ENCODE data around the gene AREG.

AREG gene

DNA sequence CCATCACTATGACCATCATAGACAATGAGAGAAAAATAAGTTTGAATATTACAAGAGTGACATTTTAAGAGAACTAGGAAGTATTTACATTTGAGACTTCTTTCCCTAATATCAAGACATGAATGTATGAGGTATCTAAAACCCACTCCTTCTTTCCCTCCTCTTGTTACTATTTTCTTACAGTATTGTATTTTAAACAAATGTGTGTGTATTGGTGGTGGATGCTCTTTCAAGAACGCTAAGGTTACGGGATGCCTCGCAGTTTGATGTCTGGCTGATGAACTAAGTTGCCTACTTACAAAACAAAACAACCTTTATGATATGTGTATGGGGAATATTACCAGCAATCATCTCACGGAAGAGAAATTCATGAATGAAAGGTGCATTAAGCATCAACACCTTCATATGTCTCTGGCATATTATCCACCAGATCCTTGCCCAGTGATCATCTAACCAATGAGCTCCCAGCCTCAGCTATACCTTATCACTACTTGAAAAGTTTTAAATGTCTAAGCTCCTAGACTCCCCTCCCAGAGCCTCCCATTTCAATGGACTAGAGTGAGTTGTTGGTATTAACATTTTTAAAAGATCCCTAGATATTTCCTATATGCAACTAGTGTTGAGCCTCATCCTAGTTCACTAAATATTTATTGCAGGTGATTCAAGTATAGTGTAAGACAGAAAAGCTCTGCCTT is 10.6 kb downstream of the AREG start:
- TF ChIP-seq, protein P1, sequence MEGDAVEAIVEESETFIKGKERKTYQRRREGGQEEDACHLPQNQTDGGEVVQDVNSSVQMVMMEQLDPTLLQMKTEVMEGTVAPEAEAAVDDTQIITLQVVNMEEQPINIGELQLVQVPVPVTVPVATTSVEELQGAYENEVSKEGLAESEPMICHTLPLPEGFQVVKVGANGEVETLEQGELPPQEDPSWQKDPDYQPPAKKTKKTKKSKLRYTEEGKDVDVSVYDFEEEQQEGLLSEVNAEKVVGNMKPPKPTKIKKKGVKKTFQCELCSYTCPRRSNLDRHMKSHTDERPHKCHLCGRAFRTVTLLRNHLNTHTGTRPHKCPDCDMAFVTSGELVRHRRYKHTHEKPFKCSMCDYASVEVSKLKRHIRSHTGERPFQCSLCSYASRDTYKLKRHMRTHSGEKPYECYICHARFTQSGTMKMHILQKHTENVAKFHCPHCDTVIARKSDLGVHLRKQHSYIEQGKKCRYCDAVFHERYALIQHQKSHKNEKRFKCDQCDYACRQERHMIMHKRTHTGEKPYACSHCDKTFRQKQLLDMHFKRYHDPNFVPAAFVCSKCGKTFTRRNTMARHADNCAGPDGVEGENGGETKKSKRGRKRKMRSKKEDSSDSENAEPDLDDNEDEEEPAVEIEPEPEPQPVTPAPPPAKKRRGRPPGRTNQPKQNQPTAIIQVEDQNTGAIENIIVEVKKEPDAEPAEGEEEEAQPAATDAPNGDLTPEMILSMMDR (IDR thresholded peaks at IDR 0.05; ENCODE audit: control extremely low read depth, extremely low read depth, low read depth, missing control alignments) = no peak
- DNase-seq (ENCODE audit: extremely low spot score) = no peak
- POLR2A ChIA-PET = no interaction called here
- CTCF ChIA-PET = interaction anchor here (1.1 to 1.7 kb wide), 2 partner anchors 36 to 52 kb away, joined by 3 read pairs; no protein-coding TSS in a partner anchor

DNA sequence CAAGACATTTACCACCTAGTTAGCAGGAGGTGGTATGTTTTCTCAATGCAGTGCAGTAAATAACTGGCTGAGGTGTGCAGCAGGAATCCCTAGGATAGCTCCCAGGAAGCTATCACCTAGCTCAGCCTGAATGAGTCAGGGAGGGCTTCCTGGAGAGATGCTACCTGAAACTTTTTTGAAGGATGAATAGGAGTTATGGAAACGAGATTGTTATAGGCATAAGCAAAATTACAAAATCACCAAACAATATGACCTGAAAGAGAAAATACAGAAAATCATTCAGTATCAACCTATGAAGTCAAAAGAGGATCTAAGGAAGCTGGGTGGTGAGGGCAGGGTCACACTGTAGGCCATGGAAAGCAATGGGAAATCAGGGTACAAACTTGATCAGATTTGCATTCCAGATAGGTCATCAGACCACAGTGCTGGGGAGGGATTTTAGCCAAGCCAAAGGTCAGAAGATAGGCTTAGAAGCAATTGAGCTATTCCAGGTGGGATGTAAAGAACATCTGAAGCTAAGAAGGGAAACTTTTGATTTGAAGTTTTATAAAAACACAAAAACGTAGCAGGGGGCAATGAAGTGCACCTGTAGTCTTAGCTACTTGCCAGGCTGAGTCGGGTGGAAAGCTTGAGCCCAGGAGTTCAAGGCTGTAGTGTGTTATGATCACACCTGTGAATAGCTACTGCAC is 11.3 kb downstream of the AREG start:
- TF ChIP-seq, protein P1 (IDR thresholded peaks at IDR 0.05; ENCODE audit: control extremely low read depth, extremely low read depth, low read depth, missing control alignments) = no peak
- POLR2A ChIA-PET = no interaction called here
- CTCF ChIA-PET = interaction anchor here (0.6 to 1.9 kb wide), 5 partner anchors 9 to 51 kb away, joined by 3 to 7 read pairs (median 3); no protein-coding TSS in a partner anchor

DNA sequence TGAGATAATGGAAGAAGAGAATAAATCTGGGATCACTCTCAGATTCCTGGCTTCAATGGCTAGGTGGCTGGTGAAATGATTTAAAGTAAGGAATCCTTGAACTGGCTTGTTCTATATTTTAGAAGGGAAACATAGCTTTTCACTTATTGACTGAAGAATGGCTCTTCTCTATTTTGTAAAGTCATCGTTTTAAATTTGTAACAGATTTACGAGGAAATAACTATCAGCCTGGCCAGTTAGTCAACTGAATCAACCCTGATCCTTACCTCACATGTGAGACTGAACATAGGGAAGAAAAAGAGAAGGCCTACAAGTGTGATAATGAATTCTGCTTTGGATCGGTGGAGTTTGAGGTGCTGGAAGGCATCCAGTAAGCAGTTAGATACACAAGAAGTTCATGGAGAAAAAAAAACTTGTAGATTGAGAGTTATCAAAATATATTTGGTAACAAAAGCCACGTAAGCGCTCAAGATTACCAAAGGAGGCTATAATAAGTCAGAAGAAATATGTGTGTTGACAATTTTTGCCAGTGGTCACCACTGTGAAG is 12.0 kb downstream of the AREG start:
- ChIA-PET POLR2A (no interaction called here), CTCF (interaction anchor here (0.6 to 1.9 kb wide), 5 partner anchors 8 to 50 kb away, joined by 3 to 7 read pairs (median 3); no protein-coding TSS in a partner anchor)
- DNase-seq (ENCODE audit: extremely low spot score) = no peak
- TF ChIP-seq, protein P1 (IDR thresholded peaks at IDR 0.05; ENCODE audit: control extremely low read depth, extremely low read depth, low read depth, missing control alignments) = no peak

More for the DNA sequence above, 11.3 kb downstream of the AREG start:
- DNase-seq (ENCODE audit: extremely low spot score) = no peak

DNA sequence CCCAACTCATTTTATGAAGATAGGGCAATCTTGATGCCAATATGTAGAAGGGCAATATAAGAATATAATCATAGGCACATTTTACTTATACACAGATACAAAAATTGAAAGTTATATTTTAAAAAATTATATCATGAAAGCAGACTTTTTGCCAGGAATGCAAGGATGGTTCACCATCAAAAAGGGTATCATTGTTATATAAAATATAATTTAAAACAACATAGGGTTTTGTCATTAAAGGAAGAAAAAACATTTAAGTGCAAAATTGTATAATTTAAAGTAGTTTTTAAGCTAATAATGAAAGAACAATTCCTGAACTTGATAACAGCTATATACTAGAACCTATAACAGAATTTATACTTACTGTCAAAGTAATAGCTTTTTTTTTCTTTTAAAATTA is 15.9 kb downstream of the AREG start:
- POLR2A ChIA-PET = no interaction called here
- TF ChIP-seq, protein P1 (IDR thresholded peaks at IDR 0.05; ENCODE audit: control extremely low read depth, extremely low read depth, low read depth, missing control alignments) = no peak
- no peak for DNase-seq (ENCODE audit: extremely low spot score)
- CTCF ChIA-PET = no interaction called here

DNA sequence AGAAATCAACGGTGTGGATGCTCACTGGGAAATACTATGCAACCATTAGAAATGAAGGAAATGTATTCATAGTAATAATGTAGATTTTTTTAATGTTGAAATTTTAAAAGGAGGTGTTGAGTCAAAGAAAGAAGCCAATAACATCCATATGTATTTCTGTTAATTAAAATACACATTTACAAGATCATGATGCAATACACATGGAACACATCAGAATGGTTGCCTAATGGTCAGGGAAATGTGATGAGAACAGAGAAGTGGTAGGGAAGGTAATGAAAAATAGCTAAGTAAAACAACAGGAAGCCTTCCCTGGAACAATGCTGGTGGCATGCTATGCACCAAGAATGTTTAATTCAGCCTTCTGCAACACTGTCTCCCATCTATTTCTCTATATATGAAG is 18.2 kb downstream of the AREG start:
- CTCF ChIA-PET = interaction anchor here (1.2 kb wide), 1 partner anchor 8 kb away, joined by 5 read pairs; no protein-coding TSS in a partner anchor
- POLR2A ChIA-PET = no interaction called here
- TF ChIP-seq, protein P1 (IDR thresholded peaks at IDR 0.05; ENCODE audit: control extremely low read depth, extremely low read depth, low read depth, missing control alignments) = no peak
- no peak for DNase-seq (ENCODE audit: extremely low spot score)

DNA sequence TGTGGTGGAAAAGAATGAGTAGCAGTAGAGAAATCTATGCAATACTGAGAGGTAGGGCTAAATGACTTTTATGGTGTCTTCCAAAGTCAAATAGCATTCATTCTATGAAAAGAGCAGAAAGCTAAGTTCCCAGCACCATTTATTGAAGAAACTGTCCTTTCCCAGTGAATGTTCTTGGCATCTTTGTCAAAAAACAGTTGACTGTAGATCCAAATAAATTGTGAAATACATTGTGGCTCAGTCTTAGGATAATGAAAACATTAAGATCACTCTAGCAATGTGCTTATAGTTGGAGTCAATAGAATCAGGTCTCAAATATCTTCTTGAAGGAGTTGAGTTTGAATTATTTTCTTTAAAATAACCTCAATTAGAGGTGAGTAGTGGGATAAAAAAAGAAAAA is 19.4 kb downstream of the AREG start:
- ChIA-PET POLR2A (no interaction called here), CTCF (interaction anchor here (1.3 to 1.8 kb wide), 2 partner anchors 8 to 15 kb away, joined by 3 to 7 read pairs; no protein-coding TSS in a partner anchor)
- TF ChIP-seq, protein P1 (IDR thresholded peaks at IDR 0.05; ENCODE audit: control extremely low read depth, extremely low read depth, low read depth, missing control alignments) = no peak
- no peak for DNase-seq (ENCODE audit: extremely low spot score)

All from GM10248 (cell line).